ENCODE data around the gene TBXAS1. TPM values are rescaled to one million over a fixed set of nuclear protein-coding genes. Genes with fewer than 3 reads are reported as not detected.
A peak's percentile ranks its signal among the peaks of the same experiment; 100 is the strongest.

Gene TBXAS1
- total RNA-seq, 1 donor: not detected

DNA sequence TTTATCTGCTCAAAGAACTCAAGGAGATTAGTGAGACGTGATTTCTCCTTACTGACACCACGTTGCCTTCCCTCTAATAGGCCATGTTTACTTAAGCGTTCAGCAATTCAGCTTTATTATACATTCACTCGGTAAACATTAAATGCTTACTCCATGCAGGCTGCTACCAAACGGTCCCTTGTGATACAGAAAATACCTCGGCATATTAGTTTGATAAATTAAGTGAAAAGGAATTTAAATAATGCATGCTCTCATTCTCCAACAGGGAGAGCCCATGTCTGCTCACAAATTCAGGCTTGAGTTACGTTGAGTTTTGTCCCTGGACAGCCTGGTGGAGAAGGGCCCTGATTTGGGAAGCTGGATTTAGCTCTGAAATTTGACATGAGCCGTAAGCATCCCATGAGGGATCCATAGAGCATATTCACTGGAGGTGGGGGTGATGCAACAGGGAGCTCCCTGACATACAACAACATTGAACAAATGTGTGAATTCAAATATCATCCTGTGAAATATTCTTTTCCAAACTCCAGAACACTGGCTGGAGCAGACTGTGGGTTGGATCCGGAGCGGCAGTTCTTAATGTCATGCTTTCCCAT is 86.3 kb downstream of the TBXAS1 start:
- TF ChIP-seq, protein P1, sequence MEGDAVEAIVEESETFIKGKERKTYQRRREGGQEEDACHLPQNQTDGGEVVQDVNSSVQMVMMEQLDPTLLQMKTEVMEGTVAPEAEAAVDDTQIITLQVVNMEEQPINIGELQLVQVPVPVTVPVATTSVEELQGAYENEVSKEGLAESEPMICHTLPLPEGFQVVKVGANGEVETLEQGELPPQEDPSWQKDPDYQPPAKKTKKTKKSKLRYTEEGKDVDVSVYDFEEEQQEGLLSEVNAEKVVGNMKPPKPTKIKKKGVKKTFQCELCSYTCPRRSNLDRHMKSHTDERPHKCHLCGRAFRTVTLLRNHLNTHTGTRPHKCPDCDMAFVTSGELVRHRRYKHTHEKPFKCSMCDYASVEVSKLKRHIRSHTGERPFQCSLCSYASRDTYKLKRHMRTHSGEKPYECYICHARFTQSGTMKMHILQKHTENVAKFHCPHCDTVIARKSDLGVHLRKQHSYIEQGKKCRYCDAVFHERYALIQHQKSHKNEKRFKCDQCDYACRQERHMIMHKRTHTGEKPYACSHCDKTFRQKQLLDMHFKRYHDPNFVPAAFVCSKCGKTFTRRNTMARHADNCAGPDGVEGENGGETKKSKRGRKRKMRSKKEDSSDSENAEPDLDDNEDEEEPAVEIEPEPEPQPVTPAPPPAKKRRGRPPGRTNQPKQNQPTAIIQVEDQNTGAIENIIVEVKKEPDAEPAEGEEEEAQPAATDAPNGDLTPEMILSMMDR (IDR thresholded peaks at IDR 0.05; ENCODE audit: insufficient read depth, low read depth, low read length): no peak
- no peak for DNase-seq (ENCODE audit: low read depth)

DNA sequence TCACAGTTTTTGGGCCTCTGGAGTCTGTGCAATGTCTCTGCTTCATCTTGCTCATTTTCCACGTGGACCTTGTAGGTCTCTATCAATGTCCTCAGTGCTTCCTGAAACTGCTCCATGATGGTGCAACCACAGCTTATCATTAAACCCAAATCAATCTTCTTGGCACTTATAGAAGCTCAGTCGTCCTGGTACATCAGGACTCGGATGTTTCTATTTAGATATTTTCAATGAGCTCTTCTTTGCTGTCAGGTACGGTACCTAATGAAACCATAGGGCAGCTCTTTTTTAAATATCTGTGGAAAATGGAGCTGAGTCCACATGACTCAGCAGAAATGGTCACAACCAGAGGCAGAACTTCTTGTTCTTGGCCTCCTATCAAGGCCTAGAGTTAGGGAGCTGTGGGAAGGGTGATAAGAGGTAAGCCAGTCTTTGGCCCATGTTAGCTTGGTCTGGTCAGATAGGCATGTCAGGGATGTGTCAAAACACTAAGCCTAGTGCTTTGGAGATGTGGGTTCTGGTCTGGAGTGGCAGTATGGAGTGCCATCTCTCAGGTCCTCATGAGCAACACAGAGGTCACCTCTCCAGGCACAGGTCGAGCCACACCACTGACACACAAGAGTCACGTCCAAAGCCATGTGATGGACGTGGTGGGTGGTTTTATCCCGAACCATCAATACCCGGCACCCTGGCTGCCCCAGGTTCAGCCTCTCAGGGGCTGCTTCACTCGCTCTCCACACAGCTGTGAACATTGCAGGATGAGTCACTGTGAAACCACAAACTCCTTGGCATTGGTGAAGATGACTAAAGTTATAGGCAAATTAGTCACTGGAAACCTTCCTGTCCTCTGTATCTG is 87.0 kb downstream of the TBXAS1 start:
- TF ChIP-seq, protein P1 (IDR thresholded peaks at IDR 0.05; ENCODE audit: insufficient read depth, low read depth, low read length): no peak
- H3K4me3 ChIP-seq (ENCODE audit: low read depth, low read length): no peak overlapping the region
- DNase-seq (ENCODE audit: low read depth): peak; percentile 98

More for the DNA sequence above, 86.3 kb downstream of the TBXAS1 start:
- no peak overlapping the region for H3K4me3 ChIP-seq (ENCODE audit: low read depth, low read length)

DNA sequence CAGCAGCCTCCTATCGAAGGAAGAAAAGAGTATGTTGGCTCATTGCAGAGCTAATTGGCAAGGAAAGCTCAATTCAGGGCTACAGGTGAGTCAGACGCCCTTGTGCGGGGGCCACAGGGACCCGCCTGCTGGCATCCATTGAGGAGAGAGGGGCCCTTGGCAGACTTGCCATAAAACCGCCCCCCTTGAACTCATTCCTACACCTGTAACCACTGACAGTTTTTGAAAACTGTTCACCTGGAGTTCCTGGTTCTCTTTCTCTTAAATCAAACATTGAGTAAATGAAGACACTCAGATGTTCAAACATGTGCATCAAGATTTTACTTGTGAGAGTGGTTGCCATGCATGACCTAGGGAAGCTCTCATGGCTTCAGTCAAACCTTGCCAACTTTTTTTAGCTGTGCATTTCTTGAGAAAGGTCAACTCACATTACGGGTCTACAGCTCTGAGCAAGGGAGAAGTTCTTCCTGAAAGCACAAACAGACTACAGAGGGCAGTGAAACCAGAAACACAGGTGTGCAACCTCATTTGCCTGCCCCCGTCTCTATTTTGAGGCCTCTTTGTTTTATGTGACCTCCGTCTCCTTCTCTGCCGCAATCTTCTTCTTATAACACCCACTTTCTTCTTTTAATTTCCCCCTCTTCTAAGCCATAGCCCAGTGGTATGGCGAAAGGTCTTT is 87.8 kb downstream of the TBXAS1 start:
- TF ChIP-seq, protein P1 (IDR thresholded peaks at IDR 0.05; ENCODE audit: insufficient read depth, low read depth, low read length): no peak
- no peak overlapping the region for H3K4me3 ChIP-seq (ENCODE audit: low read depth, low read length)
- no peak for DNase-seq (ENCODE audit: low read depth)

DNA sequence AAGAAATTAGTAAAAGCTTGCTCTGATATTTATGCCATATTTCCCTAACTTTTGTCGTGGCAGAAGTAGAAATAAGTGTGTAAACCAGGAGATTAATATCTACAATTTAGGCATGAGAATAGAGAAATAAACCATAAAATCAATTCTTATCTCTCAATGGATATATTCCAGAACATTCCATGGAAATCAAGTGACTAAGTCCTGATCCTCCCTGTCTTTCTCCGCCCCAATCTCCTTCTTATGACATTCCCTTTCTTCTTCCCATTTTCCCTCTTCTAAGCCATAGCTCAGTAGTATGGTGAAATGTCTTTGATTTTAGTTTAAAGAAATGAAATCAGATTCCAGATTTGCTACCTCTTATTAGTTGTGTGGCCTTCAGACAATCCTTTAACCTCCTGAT is 88.8 kb downstream of the TBXAS1 start:
- DNase-seq (ENCODE audit: low read depth): peak; percentile 23
- TF ChIP-seq, protein P1 (IDR thresholded peaks at IDR 0.05; ENCODE audit: insufficient read depth, low read depth, low read length): no peak
- no peak overlapping the region for H3K4me3 ChIP-seq (ENCODE audit: low read depth, low read length)

DNA sequence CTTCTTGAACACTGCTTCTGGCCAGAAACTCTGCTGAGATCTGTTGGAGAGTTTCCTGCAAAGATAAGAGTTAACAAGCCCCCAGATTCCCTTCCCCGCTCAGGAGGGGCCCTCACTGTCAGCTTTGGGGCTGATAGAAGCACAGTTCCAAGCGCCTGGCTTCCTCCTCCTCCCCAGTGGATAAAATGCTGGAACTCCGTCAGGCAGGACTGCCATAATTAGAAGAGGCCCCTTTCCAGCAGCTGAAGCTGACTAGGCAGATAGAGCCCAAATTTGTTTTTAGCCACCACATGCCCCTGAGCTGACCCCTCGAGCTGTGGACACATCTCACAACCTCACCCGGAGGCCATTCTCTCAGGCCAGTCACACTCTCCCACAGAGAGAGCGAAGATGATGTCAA is 89.4 kb downstream of the TBXAS1 start:
- H3K4me3 ChIP-seq (ENCODE audit: low read depth, low read length): no peak overlapping the region
- peak; percentile 34 for DNase-seq (ENCODE audit: low read depth)
- TF ChIP-seq, protein P1 (IDR thresholded peaks at IDR 0.05; ENCODE audit: insufficient read depth, low read depth, low read length): no peak

DNA sequence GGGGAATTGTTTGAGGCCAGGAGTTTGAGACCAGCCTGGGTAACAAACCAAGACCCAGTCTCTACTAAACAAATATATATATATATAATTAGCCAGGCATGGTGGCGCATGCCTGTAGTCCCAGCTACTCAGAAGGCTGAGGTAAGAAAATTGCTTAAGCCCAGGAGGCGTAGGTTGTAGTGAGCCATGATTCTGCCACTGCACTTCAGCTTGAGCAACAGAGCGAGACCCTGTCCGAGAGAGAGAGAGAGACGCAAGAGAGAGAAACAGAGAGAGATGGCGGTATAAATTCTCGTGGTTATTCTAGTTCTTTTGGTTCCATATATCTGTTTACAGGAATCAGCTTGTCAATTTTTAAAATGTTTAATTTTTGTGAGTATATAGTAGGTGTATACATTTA is 94.0 kb downstream of the TBXAS1 start:
- DNase-seq (ENCODE audit: low read depth): no peak
- no peak overlapping the region for H3K4me3 ChIP-seq (ENCODE audit: low read depth, low read length)
- TF ChIP-seq, protein P1 (IDR thresholded peaks at IDR 0.05; ENCODE audit: insufficient read depth, low read depth, low read length): no peak

Data from fibroblast of villous mesenchyme (primary cell).